DND-41 (cell line): ENCODE results near the gene HNRNPH1.

Source experiments
- EZH2 ChIP-seq: IDR thresholded peaks from 3 replicates; pipeline ENCODE4 v1.6.1; 2012; ENCODE audit warnings: borderline replicate concordance, low read depth, mild to moderate bottlenecking, moderate library complexity, low read length, inconsistent platforms; ENCODE audit not compliant: severe bottlenecking
- TF ChIP-seq, protein P1 (sequence below): IDR thresholded peaks from 2 replicates; pipeline ENCODE4 v1.5.1; 2012; ENCODE audit warnings: borderline replicate concordance, low read length, moderate library complexity, mild to moderate bottlenecking; ENCODE audit not compliant: poor library complexity, severe bottlenecking; ENCODE audit errors: extremely low read depth

DNA sequence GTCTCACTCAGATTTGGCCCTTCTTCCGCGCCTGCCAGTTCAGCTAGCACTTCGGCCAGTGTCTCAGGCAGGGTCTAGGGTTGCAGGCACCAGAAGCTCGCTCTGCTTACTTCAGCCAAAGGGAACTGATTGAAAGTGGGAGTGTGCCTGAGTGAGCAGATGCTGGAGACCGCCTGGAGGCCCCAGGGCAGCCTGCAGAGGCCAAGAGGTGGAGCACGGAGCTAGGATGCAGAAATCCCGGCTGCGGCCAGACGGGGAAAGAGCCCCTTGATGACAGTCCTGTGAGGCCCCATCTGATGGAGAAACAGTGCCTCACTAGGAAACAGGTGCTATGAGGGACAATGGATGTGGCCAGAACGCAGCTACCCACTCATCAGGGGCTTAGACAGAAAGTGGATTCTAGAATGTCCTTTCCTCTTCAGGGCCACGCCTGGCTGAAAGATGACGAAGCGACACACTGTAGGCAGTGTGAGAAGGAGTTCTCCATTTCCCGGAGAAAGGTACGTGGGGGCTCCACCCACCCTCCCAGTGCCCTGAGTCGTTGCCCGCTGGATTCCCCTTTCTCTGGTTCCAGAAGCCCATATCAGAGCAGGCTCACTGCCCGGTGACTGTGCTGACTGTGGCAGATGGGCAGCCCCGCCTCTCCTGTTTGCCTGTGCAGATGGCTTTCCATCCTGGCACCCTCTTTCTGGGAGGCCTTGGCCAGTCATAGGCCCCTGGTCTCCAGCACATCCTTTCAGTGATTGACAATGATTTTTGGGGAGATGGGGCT, 16.1 kb downstream of the HNRNPH1 start:
- TF ChIP-seq, protein P1, sequence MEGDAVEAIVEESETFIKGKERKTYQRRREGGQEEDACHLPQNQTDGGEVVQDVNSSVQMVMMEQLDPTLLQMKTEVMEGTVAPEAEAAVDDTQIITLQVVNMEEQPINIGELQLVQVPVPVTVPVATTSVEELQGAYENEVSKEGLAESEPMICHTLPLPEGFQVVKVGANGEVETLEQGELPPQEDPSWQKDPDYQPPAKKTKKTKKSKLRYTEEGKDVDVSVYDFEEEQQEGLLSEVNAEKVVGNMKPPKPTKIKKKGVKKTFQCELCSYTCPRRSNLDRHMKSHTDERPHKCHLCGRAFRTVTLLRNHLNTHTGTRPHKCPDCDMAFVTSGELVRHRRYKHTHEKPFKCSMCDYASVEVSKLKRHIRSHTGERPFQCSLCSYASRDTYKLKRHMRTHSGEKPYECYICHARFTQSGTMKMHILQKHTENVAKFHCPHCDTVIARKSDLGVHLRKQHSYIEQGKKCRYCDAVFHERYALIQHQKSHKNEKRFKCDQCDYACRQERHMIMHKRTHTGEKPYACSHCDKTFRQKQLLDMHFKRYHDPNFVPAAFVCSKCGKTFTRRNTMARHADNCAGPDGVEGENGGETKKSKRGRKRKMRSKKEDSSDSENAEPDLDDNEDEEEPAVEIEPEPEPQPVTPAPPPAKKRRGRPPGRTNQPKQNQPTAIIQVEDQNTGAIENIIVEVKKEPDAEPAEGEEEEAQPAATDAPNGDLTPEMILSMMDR = no peak
- no peak for TF ChIP-seq EZH2
